Activated CD4-positive, alpha-beta T cell treated with anti-CD3 and anti-CD28 coated beads, Interleukin-2, amount 50 U/mL, for 16 hours (primary cell): Measurements from ENCODE around the gene IL10RA.

Experiments used
- DNase-seq: peaks from one replicate; pipeline ENCODE4 v3.0.0-alpha.2; 2020

IL10RA gene

GRCh38 chr11:118008271-118008911 is 22.2 kb downstream of the IL10RA start:
- no peak for DNase-seq

DNA sequence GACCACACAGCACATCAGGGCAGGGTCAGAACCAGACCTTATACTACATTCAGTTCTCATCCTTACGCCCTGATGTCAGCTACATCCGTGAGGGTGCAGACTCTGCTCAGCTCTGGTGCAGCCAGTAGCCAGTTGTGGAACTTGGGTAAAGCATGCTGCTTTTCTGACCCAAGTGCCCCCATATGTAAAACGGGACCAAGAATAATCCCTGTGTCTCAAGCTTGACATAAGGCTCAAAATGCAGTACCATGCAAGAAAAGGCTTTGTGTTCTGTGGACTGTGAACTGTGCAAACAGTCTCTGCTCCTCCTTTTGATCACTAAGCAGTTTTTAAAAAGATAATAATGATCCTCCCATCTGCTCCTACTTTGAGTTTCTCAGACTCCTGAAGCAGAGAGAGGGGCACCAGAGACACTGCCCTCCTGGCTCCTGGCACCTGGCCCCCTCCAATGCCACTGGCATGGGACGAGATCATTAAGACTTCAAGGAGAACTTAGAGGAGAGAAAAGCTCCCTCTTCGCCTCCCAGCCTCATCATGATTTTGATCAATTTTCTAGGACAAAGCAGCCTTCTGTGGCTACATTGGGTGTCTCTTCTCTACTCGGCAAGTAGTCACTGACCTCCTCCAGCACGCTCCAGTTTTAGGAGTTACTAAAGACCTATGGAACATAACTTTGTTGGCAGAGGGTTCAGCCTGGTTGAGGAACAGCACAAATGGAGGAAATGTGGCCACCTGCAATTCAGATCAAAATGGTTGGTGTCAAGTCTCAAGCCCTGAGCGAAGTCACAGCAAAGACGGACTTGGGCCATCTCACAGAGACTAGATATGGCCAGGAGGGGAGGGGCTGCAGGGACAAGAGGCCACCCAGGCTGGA is 23.9 kb downstream of the IL10RA start:
- no peak for DNase-seq

DNA sequence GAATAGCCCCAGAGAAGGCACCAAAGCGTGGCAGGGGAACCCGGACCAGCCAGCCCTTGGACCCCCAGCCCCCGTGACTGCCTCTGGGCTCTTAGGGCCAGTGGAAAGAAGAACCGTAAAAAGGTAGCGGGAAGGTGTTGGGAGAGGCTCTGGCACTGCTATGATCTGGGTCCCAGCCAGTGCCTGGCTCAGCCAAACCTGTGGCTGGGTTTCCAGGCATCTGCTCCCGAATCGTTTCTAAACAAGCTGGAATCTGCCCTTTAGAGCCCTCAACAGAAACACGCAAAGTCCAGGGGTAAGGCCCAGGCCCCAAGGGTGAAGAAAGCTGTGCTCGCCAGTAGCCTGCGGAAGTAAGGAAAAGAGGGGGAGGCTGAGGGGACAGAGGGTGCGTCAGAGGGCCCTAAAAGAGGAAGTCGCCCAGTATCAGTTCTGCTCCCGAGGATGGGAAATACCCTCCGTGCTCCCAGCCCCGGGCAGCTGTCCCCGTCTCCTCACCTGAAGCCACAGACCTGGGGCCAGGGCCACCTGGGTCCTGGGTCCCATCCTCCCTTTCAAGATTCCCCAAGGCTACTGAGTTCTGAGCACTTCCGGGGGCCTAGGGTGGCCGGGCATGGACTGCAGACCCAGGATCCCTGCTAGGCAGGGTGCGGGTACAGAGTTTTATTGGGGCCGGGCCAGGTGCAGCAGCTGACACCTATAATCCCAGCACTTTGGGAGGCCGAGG is 24.7 kb downstream of the IL10RA start:
- DNase-seq: no peak

- no peak for DNase-seq
Measured at GRCh38 chr11:118012083-118012669, 26.0 kb downstream of the IL10RA start.

DNA sequence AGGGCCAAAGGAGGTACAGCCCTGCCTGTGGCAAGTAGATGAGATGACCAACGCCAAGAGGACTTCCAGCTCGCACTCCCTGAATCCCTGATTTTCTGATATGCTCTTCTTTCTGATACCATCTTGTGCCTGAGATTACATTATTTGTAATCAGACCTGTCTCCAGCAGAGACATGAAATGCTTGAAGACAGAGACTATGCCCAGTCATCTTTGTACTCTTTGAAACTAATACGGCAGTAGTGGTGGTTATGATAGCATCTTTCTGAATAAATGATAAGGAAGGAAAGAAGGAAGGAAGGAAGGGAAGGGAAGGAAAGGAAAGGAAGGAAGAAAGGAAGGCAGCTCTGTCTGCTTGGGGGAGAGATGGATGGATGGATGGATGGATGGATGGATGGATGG is 27.8 kb downstream of the IL10RA start:
- DNase-seq: no peak

- no peak for DNase-seq
Measured at GRCh38 chr11:118015385-118015841, 29.2 kb downstream of the IL10RA start.

DNA sequence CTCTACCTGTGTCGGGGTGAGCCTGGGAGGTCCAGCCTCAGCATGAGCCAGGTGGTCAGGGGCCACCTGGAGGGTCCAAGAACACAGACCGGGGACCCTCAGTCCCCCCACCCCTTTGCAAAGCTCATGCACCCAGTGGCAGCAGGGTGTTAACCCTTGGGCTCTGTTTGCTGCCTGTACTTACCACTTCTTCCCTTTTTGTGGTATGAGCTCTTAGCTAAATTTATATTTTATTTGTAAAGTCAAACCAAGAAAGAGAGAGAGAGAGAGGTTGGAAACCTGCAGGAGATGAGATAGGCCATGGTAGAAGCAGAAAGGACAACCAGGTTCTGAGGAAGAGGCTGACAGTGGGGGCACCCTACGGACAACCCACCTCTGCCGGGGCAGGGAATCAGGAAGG is 29.9 kb downstream of the IL10RA start:
- no peak for DNase-seq

- no peak for DNase-seq
Measured at GRCh38 chr11:118017111-118017510, 30.9 kb downstream of the IL10RA start.

DNA sequence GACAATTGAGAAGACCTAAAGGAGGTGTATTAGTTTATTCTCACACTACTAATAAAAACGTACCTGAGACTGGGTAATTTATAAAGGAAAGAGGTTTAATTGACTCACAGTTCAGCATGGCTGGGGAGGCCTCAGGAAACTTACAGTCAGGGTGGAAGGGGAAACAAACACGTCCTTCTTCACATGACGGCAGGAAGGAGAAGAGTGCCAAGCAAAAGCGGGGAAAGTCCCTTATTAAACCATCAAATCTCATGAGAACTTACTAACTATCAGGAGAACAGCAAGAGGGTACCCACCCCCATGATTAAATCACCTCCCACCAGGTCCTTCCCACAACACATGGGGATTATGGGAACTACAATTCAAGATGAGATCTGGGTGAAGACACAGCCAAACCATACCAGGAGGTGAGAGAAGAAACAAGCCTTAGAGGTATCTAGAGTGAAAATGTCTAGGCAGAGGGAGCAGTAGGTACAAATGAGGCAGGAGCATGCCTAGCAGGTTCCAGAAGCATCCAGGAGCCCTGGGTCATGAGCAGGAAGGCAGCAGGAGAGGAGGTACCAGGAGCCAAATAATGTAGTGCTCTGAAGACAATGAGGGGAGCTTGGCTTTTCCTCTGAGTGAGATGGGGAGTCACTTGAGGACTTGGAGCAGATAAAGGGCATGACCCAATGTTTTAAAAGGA is 31.6 kb downstream of the IL10RA start:
- DNase-seq: no peak

DNA sequence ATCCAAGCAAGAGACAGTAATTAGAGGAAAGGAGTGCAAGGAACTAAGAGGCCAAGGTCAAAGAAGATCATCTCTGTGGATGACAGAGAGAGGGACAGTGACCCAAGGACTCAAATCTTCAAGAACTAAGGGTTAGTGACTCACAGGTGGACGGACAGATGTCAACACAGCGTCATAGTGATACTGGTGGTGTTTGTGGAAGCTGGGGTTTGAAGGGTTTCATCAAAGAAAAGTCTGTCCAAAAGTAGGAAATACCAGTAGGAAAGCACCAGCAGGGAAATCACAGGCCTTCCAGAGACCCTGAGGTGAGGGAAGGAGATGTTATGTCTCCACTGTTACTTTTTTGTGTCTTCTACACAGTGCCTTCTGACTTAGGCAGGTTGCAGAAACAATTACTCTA is 32.2 kb downstream of the IL10RA start:
- DNase-seq: no peak

- no peak for DNase-seq
Measured at GRCh38 chr11:118021146-118021545, 35.0 kb downstream of the IL10RA start.

GRCh38 chr11:118027694-118028093 is 41.5 kb downstream of the IL10RA start:
- DNase-seq: no peak

DNA sequence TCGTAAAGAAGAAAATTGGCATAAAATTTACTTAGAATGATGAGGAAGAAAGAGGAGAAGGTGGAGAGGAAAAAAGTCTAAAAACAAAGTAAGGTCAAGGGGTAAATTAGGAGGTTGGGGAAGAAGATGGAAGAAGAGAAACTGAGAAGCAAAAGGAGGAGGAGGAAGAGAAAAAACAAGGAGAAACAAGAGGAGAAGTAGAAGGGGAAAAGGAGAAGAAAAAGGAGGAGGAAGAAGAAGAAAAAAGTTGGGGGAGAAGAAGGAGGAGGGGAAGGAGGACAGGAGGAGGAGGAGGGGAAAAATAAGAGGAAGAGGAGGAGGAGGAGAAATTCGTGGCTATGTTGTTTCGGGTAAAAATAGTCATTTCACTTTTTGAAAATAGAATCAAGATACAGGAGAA is 42.4 kb downstream of the IL10RA start:
- DNase-seq: no peak

GRCh38 chr11:118033443-118033842 is 47.2 kb downstream of the IL10RA start:
- DNase-seq: peak; percentile 73

DNA sequence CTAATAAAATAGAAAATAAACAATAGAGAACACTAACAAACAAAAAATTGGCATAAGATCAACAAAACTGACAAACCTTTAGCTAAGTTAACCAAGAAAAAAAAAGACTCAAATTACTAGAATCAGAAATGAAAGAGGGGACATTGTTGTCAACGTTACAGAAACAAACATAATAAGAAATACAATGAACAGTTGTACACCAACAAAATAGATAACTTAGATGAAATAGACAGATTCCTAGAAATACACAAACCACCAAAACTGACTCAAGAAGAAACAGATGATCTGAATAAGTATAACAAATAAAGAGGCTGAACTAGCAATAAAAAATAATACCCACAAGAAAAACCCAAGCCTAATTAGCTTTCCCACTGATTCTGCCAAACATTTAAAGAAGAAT is 55.9 kb downstream of the IL10RA start:
- DNase-seq: no peak

DNA sequence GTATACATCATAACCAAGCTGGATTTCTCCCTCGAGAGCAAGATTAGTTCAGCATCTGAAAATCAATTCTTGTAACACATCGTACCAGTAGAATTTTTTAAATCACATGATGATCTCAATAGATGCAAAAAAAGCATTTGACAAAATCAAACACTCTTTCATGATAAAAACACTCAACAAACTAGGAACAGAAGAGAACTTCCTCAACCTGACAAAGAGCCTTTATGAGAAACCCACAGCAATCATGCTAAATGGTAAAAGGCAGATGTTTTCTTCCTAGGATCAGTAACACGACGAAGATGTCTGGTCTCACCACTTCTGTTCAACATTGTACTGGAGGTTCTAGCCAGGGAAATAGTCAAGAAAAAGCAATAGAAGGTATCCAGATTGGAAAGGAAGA is 56.6 kb downstream of the IL10RA start:
- no peak for DNase-seq

DNA sequence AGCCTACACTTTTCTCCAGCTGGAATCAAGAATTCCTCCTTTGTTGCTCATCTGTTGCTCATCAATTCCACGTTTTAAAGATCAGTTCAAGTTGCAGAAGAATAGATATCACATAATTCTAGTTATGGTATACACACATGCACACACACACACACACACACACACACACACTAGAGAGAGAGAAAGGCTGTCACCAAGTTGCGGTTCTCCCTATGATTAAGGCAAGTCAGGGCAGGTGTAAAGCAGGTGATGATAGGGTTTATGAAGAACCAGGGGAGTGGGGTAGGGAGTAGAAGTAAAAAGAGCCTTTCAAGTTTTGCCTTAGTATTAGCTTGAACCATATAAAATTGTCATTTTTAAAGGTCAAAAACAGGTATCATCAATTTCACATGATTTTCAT is 59.0 kb downstream of the IL10RA start:
- DNase-seq: no peak

DNA sequence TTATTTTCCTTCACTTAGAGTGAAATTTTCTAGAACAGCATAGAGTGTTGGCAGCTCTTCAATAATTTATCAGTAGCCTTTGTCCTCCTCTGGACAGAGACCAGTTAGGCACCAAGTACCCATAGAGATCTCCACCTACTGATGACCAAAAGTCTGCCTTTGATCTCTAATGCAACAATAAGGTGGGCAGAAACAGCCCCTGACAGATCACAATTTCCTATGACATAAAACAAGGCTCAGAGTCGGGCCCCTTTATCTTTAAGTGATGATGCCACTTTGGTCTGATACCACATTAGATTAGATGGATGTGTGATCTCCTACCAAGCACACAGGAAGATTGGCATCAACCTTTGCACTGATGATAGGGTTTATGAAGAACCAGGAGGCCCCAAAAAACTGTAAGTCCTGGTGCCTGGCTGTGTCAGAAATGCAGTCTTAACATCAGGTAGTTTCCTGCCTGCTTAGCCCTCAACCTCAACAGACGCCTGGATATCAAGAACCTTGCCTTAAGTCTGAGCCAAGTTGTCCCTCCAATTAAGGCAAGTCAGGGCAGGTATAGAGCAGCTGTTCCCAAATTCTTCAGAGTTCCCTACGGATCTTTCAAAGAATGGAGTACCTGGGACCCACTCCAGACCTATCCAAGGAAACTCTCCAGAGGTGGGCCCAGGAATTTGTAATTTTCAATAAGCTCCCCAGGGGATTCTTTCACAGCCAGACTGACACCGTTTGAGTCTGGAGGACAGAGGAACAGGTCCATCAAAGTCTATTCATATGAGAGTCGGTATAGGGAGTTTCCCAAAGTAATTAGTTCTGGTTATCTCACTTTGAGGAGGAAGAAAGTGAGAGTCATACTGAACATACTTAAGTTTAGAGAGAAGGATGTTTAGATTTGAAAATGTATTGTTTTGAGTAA is 60.1 kb downstream of the IL10RA start:
- DNase-seq: peak; percentile 68

DNA sequence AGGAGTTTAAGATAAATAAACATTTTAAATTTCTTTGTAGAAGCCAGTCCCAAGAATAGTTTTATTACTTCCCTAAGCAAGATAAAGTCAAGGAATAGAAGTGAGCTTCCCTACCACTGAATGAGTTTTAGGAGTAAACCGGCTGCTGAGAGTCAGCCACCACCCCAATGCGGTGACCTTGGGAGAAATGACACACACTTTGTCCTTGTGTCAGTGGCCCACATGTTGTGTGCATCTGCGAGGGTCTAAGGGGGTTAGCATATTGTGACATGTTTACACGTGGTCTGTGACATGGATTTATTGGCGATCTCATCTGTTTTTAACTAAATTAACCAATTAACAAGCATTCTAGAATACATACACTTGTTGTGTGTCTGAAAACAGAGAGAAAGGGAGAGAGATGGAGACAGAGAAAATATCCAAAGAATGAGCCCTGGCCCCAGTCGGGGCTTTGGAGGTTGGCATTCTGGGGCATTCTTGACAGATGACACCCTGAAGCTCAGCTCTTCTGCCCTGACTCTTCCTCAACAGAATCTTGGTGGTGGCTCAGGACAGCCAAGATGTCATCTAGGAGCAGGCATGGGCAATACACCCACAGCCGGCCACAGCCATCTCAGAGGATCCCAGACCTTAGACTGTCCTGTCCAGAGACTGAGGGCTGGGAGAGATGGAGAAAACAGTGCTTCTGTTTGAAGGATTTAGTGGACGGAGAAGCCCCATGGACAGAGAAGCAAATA is 60.9 kb downstream of the IL10RA start:
- peak; percentile 42 for DNase-seq

DNA sequence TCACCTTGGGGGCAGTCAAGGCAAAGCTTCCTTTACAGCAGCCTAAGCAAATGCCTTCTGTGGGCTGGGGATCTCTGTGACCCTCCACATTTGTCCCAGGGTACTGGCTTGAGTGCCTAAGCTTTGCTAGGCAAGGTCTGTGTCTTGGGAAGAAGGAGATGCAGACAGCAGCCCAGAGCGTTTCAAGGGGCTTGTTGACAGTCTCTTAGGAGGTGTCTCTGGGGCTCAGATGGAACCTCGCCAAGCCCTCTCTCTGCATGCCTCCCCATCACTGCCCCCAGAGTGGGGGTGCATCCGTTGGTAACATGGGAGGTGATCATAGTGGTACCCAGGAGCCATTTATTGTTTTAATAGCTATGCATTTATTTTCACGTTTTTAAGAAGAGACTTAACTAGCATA is 61.6 kb downstream of the IL10RA start:
- no peak for DNase-seq
